H1 (cell line): Measurements from ENCODE around the gene CELF4. TPM values are rescaled to one million over a fixed set of nuclear protein-coding genes. Genes with fewer than 3 reads are reported as not detected.

Experiments
- CTCF ChIA-PET: fragments of 300-600 bp; sonication (Branson Sonifier 250); formaldehyde crosslinking; loops from one replicate; lab custom pipeline; 2021; ENCODE audit not compliant: partially characterized antibody; lab: Charles Lee
- POLR2A ChIA-PET: fragments of 300-600 bp; sonication (Branson Sonifier 250); formaldehyde crosslinking; loops from one replicate; lab custom pipeline; 2021; ENCODE audit warnings: inconsistent platforms; ENCODE audit not compliant: partially characterized antibody; lab: Charles Lee
- DNase-seq, 2 experiments: peaks; one replicate each; pipeline versions ENCODE4 v3.0.0 to v3.0.0-alpha.2; 2010 to 2022; ENCODE audit warnings: low spot score in 2 of 2, low read depth in 1 of 2, mixed read lengths in 1 of 2
- FAIRE-seq: peaks from 2 replicates; lab custom pipeline; 2011; peaks lifted over from hg19 to GRCh38; lab: Jason Lieb, UNC
- H2AFZ ChIP-seq: 2 replicates; pipeline ENCODE4 v1.8.1; 2012; ENCODE audit warnings: low read length, inconsistent platforms
- H2AK5ac ChIP-seq: 2 replicates; pipeline ENCODE4 v1.6.1; 2013; ENCODE audit warnings: low read depth, low read length
- H2BK120ac ChIP-seq: replicated peaks from 2 replicates; pipeline ENCODE3; 2013; ENCODE audit warnings: low read depth, low read length, inconsistent platforms
- H2BK12ac ChIP-seq: 2 replicates; pipeline ENCODE4 v1.6.1; 2013; ENCODE audit warnings: low read depth, low read length
- H2BK15ac ChIP-seq: 2 replicates; pipeline ENCODE4 v1.6.1; 2013; ENCODE audit warnings: low read length
- H2BK20ac ChIP-seq: 2 replicates; pipeline ENCODE4 v1.6.1; 2013; ENCODE audit warnings: low read length
- H2BK5ac ChIP-seq: 2 replicates; pipeline ENCODE4 v1.6.1; 2013; ENCODE audit warnings: low read depth, low read length
- H3K14ac ChIP-seq: 2 replicates; pipeline ENCODE4 v1.6.1; 2013; ENCODE audit warnings: inconsistent platforms; ENCODE audit not compliant: insufficient read length
- H3K18ac ChIP-seq: 2 replicates; pipeline ENCODE4 v1.6.1; 2013; ENCODE audit warnings: low read length; ENCODE audit errors: extremely low read depth
- H3K23ac ChIP-seq: 2 replicates; pipeline ENCODE4 v1.6.1; 2013; ENCODE audit warnings: inconsistent platforms; ENCODE audit not compliant: insufficient read length
- H3K23me2 ChIP-seq: 2 replicates; pipeline ENCODE4 v1.6.1; 2013; ENCODE audit warnings: low read depth, low read length
- H3K27ac ChIP-seq: 2 replicates; pipeline ENCODE4 v1.6.1; 2011; ENCODE audit warnings: low read depth, low read length, inconsistent platforms
- H3K27me3 ChIP-seq, 4 experiments: replicated peaks in 1 of 4; 1 replicate in 1 of 4; 2 replicates in 3 of 4; pipeline versions ENCODE4 v1.6.1 to v1.8.1; 2011 to 2013; ENCODE audit warnings: low read length in 3 of 4, mild to moderate bottlenecking in 3 of 4, inconsistent platforms in 2 of 4, mixed read lengths in 2 of 4, moderate library complexity in 1 of 4; ENCODE audit not compliant: control insufficient read depth in 3 of 4, insufficient read depth in 3 of 4; ENCODE audit errors: extremely low read depth in 1 of 4
- H3K36me3 ChIP-seq, 4 experiments: 2 replicates each; pipeline versions ENCODE4 v1.6.1 to v1.8.1; 2011 to 2013; ENCODE audit warnings: mild to moderate bottlenecking in 4 of 4, low read length in 3 of 4, moderate library complexity in 2 of 4, control low read depth in 1 of 4, inconsistent platforms in 1 of 4; ENCODE audit not compliant: insufficient read depth in 4 of 4, control insufficient read depth in 2 of 4
- H3K4ac ChIP-seq: replicated peaks from 2 replicates; pipeline ENCODE3; 2013; ENCODE audit warnings: low read length, low read depth, mixed read lengths, inconsistent platforms; ENCODE audit not compliant: insufficient read length
- H3K4me1 ChIP-seq, 4 experiments: replicated peaks in 1 of 4; 1 replicate in 1 of 4; 2 replicates in 3 of 4; pipeline versions ENCODE4 v1.6.1 to v1.8.1; 2011 to 2013; ENCODE audit warnings: low read length in 3 of 4, inconsistent platforms in 2 of 4, mixed read lengths in 1 of 4; ENCODE audit not compliant: insufficient read depth in 4 of 4, control insufficient read depth in 3 of 4
- H3K4me2 ChIP-seq, 2 experiments: 2 replicates each; pipeline versions ENCODE4 v1.6.1 to v1.8.1; 2011 to 2013; ENCODE audit warnings: low read depth in 2 of 2, low read length in 2 of 2, control low read depth in 1 of 2, inconsistent platforms in 1 of 2, mild to moderate bottlenecking in 1 of 2; ENCODE audit not compliant: insufficient read depth in 1 of 2
- H3K4me3 ChIP-seq, 4 experiments: fragments of 200-600, 300-600 bp in 1 of 4; sonication (generic), shearing (Covaris generic), sonication (Bioruptor Twin) in 1 of 4; 2 replicates each; pipeline versions ENCODE4 v1.5.1 to v1.8.1; 2011 to 2016; ENCODE audit warnings: low read length in 4 of 4, low read depth in 3 of 4, control low read depth in 2 of 4, inconsistent platforms in 2 of 4, mild to moderate bottlenecking in 2 of 4, mixed read lengths in 1 of 4, moderate library complexity in 1 of 4; ENCODE audit not compliant: insufficient read depth in 2 of 4; ENCODE audit errors: extremely low read depth in 1 of 4
- H3K56ac ChIP-seq: replicated peaks from 2 replicates; pipeline ENCODE3; 2013; ENCODE audit warnings: low read depth, mild to moderate bottlenecking, mixed read lengths, low read length, inconsistent platforms; ENCODE audit not compliant: insufficient read length
- H3K79me1 ChIP-seq: 2 replicates; pipeline ENCODE4 v1.6.1; 2013; ENCODE audit warnings: low read depth, low read length, control low read depth
- H3K79me2 ChIP-seq, 2 experiments: 2 replicates each; pipeline versions ENCODE4 v1.6.1 to v1.8.1; 2012 to 2013; ENCODE audit warnings: low read length in 2 of 2, mild to moderate bottlenecking in 2 of 2, inconsistent platforms in 1 of 2; ENCODE audit not compliant: insufficient read depth in 2 of 2, control insufficient read depth in 1 of 2
- H3K9ac ChIP-seq, 4 experiments: replicated peaks in 1 of 4; 1 replicate in 1 of 4; 2 replicates in 3 of 4; pipeline versions ENCODE4 v1.6.1 to v1.8.1; 2011 to 2013; ENCODE audit warnings: low read depth in 3 of 4, low read length in 3 of 4, control low read depth in 2 of 4, mild to moderate bottlenecking in 2 of 4, moderate library complexity in 2 of 4, inconsistent platforms in 1 of 4; ENCODE audit errors: extremely low read depth in 1 of 4
- H3K9me3 ChIP-seq, 2 experiments: 2 replicates each; pipeline versions ENCODE4 v1.6.1 to v1.8.1; 2012 to 2013; ENCODE audit warnings: mild to moderate bottlenecking in 2 of 2, moderate library complexity in 2 of 2, control low read depth in 1 of 2, inconsistent platforms in 1 of 2, low read depth in 1 of 2, low read length in 1 of 2, mixed read lengths in 1 of 2; ENCODE audit not compliant: insufficient read depth in 2 of 2
- H4K20me1 ChIP-seq, 2 experiments: replicated peaks in 1 of 2; 2 replicates each; pipeline versions ENCODE3 to v1.8.1; 2011 to 2013; ENCODE audit warnings: inconsistent platforms in 2 of 2, low read length in 2 of 2, mild to moderate bottlenecking in 1 of 2; ENCODE audit not compliant: insufficient read depth in 2 of 2, control insufficient read depth in 1 of 2
- H4K5ac ChIP-seq: 2 replicates; pipeline ENCODE4 v1.6.1; 2013; ENCODE audit warnings: low read length, low read depth, mixed read lengths, inconsistent platforms; ENCODE audit not compliant: insufficient read length
- H4K8ac ChIP-seq: 2 replicates; pipeline ENCODE4 v1.8.0; 2013; ENCODE audit warnings: mild to moderate bottlenecking, moderate library complexity, low read length, inconsistent platforms; ENCODE audit not compliant: insufficient read depth; ENCODE audit errors: extremely low read depth
- H4K91ac ChIP-seq: replicated peaks from 2 replicates; pipeline ENCODE3; 2013; ENCODE audit warnings: low read length, mixed read lengths, inconsistent platforms; ENCODE audit not compliant: insufficient read length
- SRF ChIP-seq: IDR thresholded peaks from 2 replicates; pipeline ENCODE4 v1.6.1; 2011; ENCODE audit warnings: mild to moderate bottlenecking, low read depth, low read length, moderate library complexity
- WGBS, 2 experiments: shearing (Covaris generic) in 1 of 2; methylation state at CpG; one replicate each; pipeline versions ENCODE4 v1.1.6 to v1.1.7; 2013 to 2015; ENCODE audit warnings: low lambda C conversion rate in 2 of 2, mixed read lengths in 2 of 2, inconsistent platforms in 1 of 2, low coverage in 1 of 2, missing lambda C conversion rate in 1 of 2; ENCODE audit not compliant: insufficient replicate concordance in 2 of 2, insufficient coverage in 1 of 2, insufficient read length in 1 of 2; ENCODE audit errors: extremely low coverage in 1 of 2, missing lambda C conversion rate in 1 of 2; 5-methylcytosine and 5-hydroxymethylcytosine counted together
- polyA plus RNA-seq, 7 experiments: library from polyadenylated mRNA; depleted of rRNA in 3 of 7; stranded (reverse) in 5 of 7; unstranded in 2 of 7; fragments of >200 nt in 5 of 7; fragments of 200-250 nt in 2 of 7; gene quantifications; 1 replicate in 5 of 7; 2 replicates in 1 of 7; 4 replicates in 1 of 7; pipeline versions ENCODE4 v1.2.1 to v1.2.3, GENCODE V29; 2011 to 2013; ENCODE audit warnings: missing spikeins in 2 of 7, mixed read lengths in 2 of 7
- total RNA-seq: library from RNA; stranded (reverse); fragmentation: NEBNext Ultra II Directional; extraction: Animal tissue kit (Norgen Biotek cat#: 25700); gene quantifications from 2 replicates; pipeline ENCODE4 v1.2.1, GENCODE V29; 2021
- TF ChIP-seq, protein P1 (sequence below): IDR thresholded peaks from 2 replicates; pipeline ENCODE4 v1.6.1; 2012; ENCODE audit warnings: low read length, inconsistent platforms
- TF ChIP-seq, protein P2 (sequence below): IDR thresholded peaks from 2 replicates; pipeline ENCODE4 v1.6.1; 2012; ENCODE audit warnings: inconsistent platforms

Gene CELF4
- total and polyA plus RNA-seq, 2 of the 8 experiments (the other 6 are each of a cell fraction or from before 2014, with no cell fraction given): 1.6 to 3.4 TPM

DNA sequence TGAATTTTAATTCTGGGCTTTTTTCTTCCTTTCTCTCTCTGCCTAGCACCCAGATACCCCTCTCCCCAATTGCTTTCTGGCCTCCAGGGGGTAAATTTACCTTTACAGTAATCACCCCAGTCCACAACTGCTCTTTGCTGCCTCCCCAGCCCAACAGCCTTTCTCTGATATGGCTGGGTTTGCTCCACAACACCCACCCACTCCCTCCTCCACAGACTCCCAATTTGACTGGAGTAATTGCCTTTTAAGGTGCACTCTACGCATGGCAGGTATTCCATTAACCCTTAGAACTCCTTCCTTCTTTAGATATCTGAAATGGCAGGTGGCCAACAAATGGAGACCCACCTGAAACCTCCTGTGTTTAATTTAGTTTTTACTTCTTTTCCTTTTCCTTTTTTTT is 3.6 kb downstream of the CELF4 start:
- no peaks in the 10 kb centered on the region for H3K79me1 ChIP-seq
- H2BK120ac ChIP-seq: no peak overlapping the region
- H3K4me2 ChIP-seq: no peak overlapping the region
- H2AFZ ChIP-seq: no peak overlapping the region
- H3K9ac ChIP-seq: no peak overlapping the region
- FAIRE-seq (no peak), DNase-seq (no peak)
- peaks cover 0 to 5% of the 10 kb centered on the region in 2 experiments for H4K20me1 ChIP-seq
- H3K4ac ChIP-seq: no peak overlapping the region
- H2BK20ac ChIP-seq: 0 out of 2 replicates have a peak overlapping the region, but pooled peaks have one; percentile 72
- H3K14ac ChIP-seq: no peak overlapping the region
- no peak overlapping the region for H4K5ac ChIP-seq
- H3K27me3 ChIP-seq: peaks cover 14 to 42% (median 32%) of the 10 kb centered on the region in 4 experiments
- H3K27ac ChIP-seq: no peak overlapping the region
- no peak overlapping the region for H3K18ac ChIP-seq
- no peak overlapping the region for H2BK5ac ChIP-seq
- no peak overlapping the region for H2BK15ac ChIP-seq
- no peak overlapping the region for H3K4me3 ChIP-seq
- H3K4me1 ChIP-seq: peaks cover 0 to 7% (median 2%) of the 10 kb centered on the region in 4 experiments; a peak in 3 of 7 replicates
- peak; percentile 31; the same call in 1 of the 2 replicates for TF ChIP-seq SRF
- TF ChIP-seq, protein P1, sequence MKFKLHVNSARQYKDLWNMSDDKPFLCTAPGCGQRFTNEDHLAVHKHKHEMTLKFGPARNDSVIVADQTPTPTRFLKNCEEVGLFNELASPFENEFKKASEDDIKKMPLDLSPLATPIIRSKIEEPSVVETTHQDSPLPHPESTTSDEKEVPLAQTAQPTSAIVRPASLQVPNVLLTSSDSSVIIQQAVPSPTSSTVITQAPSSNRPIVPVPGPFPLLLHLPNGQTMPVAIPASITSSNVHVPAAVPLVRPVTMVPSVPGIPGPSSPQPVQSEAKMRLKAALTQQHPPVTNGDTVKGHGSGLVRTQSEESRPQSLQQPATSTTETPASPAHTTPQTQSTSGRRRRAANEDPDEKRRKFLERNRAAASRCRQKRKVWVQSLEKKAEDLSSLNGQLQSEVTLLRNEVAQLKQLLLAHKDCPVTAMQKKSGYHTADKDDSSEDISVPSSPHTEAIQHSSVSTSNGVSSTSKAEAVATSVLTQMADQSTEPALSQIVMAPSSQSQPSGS: no peak
- TF ChIP-seq, protein P2, sequence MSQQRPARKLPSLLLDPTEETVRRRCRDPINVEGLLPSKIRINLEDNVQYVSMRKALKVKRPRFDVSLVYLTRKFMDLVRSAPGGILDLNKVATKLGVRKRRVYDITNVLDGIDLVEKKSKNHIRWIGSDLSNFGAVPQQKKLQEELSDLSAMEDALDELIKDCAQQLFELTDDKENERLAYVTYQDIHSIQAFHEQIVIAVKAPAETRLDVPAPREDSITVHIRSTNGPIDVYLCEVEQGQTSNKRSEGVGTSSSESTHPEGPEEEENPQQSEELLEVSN: no peak
- H3K56ac ChIP-seq: no peak overlapping the region
- H2BK12ac ChIP-seq: no peak overlapping the region
- no peaks in the 10 kb centered on the region for H3K79me2 ChIP-seq
- H3K36me3 ChIP-seq: peaks cover 0 to 2% (median 0%) of the 10 kb centered on the region in 4 experiments; a peak in 1 of 8 replicates
- POLR2A ChIA-PET: no interaction called here
- 7% methylated on average over 1 of the region's 1 CpG; no CpG with 5 or more reads in 1 of the 2 experiments for WGBS, 2 experiments
- no peaks in the 10 kb centered on the region for H3K9me3 ChIP-seq
- no peak overlapping the region for H3K23ac ChIP-seq
- no peak overlapping the region for H4K8ac ChIP-seq
- CTCF ChIA-PET: interaction anchor here (1.4 to 4.5 kb wide), 3 partner anchors 8 to 16 kb away, joined by 3 to 20 read pairs (median 6); no protein-coding TSS in a partner anchor
- H4K91ac ChIP-seq: no peak overlapping the region
- H2AK5ac ChIP-seq: no peak overlapping the region
- peaks cover 12% of the 10 kb centered on the region for H3K23me2 ChIP-seq
